K562 (cell line): ENCODE measurements around the gene SYK. TPM values are rescaled to one million over a fixed set of nuclear protein-coding genes. Genes with fewer than 3 reads are reported as not detected.

ENCODE experiments used
- ATAC-seq: fragments of 200-7000 bp; cut with Tn5 transposase; 3 replicates; pipeline ENCODE4 v1.9.1; 2020; ENCODE audit warnings: moderate library complexity
- BruUV-seq: library from RNA; stranded (reverse); fragments of 400-500 nt; replicated peaks from 2 replicates; lab custom pipeline; 2021; lab: Mats Ljungman, UMichigan
- CTCF ChIA-PET: fragments of 300-600 bp; formaldehyde crosslinking; extraction: SDS; loops from one replicate; lab custom pipeline; 2021; ENCODE audit warnings: low intra/inter-chr PET ratio; lab: Yijun Ruan, JAX
- POLR2A ChIA-PET: fragments of 300-600, 350-650 bp; sonication (Branson Sonifier 250); formaldehyde crosslinking; extraction: SDS; loops from one replicate; lab custom pipeline; 2021; ENCODE audit warnings: antibody characterized with exemption, inconsistent platforms; lab: Yijun Ruan, JAX
- DNase-seq, 4 experiments: peaks; one replicate each; pipeline versions ENCODE4 v3.0.0 to v3.0.0-alpha.2; 2011 to 2018; ENCODE audit warnings: low spot score in 3 of 4, mixed read lengths in 3 of 4; ENCODE audit errors: extremely low read depth in 1 of 4
- FAIRE-seq: peaks from 2 replicates; lab custom pipeline; 2011; peaks lifted over from hg19 to GRCh38; lab: Jason Lieb, UNC
- H2AFZ ChIP-seq: 2 replicates; pipeline ENCODE4 v1.6.0; 2011; ENCODE audit warnings: low read depth, low read length, control low read depth, inconsistent platforms
- H3K27ac ChIP-seq: fragments of 200-600 bp; 3 replicates; pipeline ENCODE4 v1.8.0; 2011; ENCODE audit warnings: low read depth, mild to moderate bottlenecking, control low read depth, inconsistent platforms, low read length, moderate library complexity, mixed read lengths; ENCODE audit errors: extremely low read depth
- H3K27me3 ChIP-seq, 2 experiments: fragments of 300-600 bp in 1 of 2; 2 replicates in 1 of 2; 3 replicates in 1 of 2; pipeline versions ENCODE4 v1.6.0 to v1.8.0; 2011; ENCODE audit warnings: inconsistent platforms in 2 of 2, low read length in 2 of 2, mild to moderate bottlenecking in 1 of 2, mixed read lengths in 1 of 2, moderate library complexity in 1 of 2; ENCODE audit not compliant: control insufficient read depth in 2 of 2, insufficient read depth in 2 of 2
- H3K36me3 ChIP-seq: fragments of 300-600 bp; 3 replicates; pipeline ENCODE4 v1.8.0; 2011; ENCODE audit warnings: mild to moderate bottlenecking, low read length, inconsistent platforms; ENCODE audit not compliant: control insufficient read depth, insufficient read depth
- H3K4me1 ChIP-seq, 2 experiments: fragments of 200-600 bp in 1 of 2; replicated peaks in 1 of 2; 2 replicates in 1 of 2; 3 replicates in 1 of 2; pipeline versions ENCODE4 v1.5.1 to v1.8.0; 2011; ENCODE audit warnings: inconsistent platforms in 2 of 2, low read length in 2 of 2, mild to moderate bottlenecking in 1 of 2, mixed read lengths in 1 of 2, moderate library complexity in 1 of 2; ENCODE audit not compliant: control insufficient read depth in 2 of 2, insufficient read depth in 2 of 2
- H3K4me2 ChIP-seq: 2 replicates; pipeline ENCODE4 v1.6.1; 2011; ENCODE audit warnings: low read length, control low read depth, inconsistent platforms, mixed read lengths; ENCODE audit not compliant: insufficient read depth
- H3K4me3 ChIP-seq: fragments of 200-600 bp; sonication (generic), shearing (Covaris generic); 2 replicates; pipeline ENCODE4 v1.5.1; 2016; ENCODE audit warnings: control low read depth, inconsistent platforms
- H3K79me2 ChIP-seq: fragments of 200-600 bp; 3 replicates; pipeline ENCODE4 v1.8.0; 2011; ENCODE audit warnings: low read length, inconsistent platforms; ENCODE audit not compliant: control insufficient read depth, insufficient read depth
- H3K9ac ChIP-seq, 2 experiments: 2 replicates each; pipeline versions ENCODE4 v1.6.0 to v1.6.1; 2011; ENCODE audit warnings: low read depth in 2 of 2, low read length in 2 of 2, control low read depth in 1 of 2, inconsistent platforms in 1 of 2, mild to moderate bottlenecking in 1 of 2, mixed read lengths in 1 of 2; ENCODE audit not compliant: insufficient read depth in 1 of 2
- H3K9me1 ChIP-seq: one replicate; pipeline ENCODE4 v1.6.0; 2011; ENCODE audit warnings: inconsistent platforms, mild to moderate bottlenecking, low read length, moderate library complexity; ENCODE audit not compliant: control insufficient read depth, insufficient read depth
- H3K9me3 ChIP-seq: replicated peaks from 2 replicates; pipeline ENCODE4 v1.5.1; 2011; ENCODE audit warnings: low read depth, low read length, inconsistent platforms; ENCODE audit not compliant: control insufficient read depth, insufficient read depth
- H4K20me1 ChIP-seq: replicated peaks from 2 replicates; pipeline ENCODE4 v1.6.1; 2011; ENCODE audit warnings: low read length, inconsistent platforms, mixed read lengths; ENCODE audit not compliant: control insufficient read depth, insufficient read depth
- CAMTA2 ChIP-seq: fragments of 250-450 bp; sonication (Bioruptor Pico); conservative IDR thresholded peaks from 2 replicates; pipeline ENCODE4 v1.5.1; 2022
- EP300 ChIP-seq: IDR thresholded peaks from 2 replicates; pipeline ENCODE4 v1.6.1; 2012; ENCODE audit warnings: low read length, improper control_type of control experiment
- GABPB2 ChIP-seq: fragments of 250-450 bp; sonication (Bioruptor Pico); conservative IDR thresholded peaks from 2 replicates; pipeline ENCODE4 v1.5.1; 2021; ENCODE audit warnings: mild to moderate bottlenecking
- OTX1 ChIP-seq: fragments of 450-650 bp; formaldehyde crosslinking; IDR thresholded peaks from 2 replicates; pipeline ENCODE4 v1.4.0; 2022; ENCODE audit warnings: mild to moderate bottlenecking
- SRF ChIP-seq, 2 experiments: fragments of 250-450, 450-650 bp in 1 of 2; sonication (Bioruptor Pico) in 1 of 2; sonication (generic) in 1 of 2; formaldehyde crosslinking; IDR thresholded peaks; 2 replicates each; pipeline versions ENCODE4 v1.5.0 to v1.5.1; 2020 to 2022; ENCODE audit warnings: mild to moderate bottlenecking in 1 of 2, missing genetic modification reagents in 1 of 2
- ZNF57 ChIP-seq: fragments of 450-650 bp; formaldehyde crosslinking; IDR thresholded peaks from 2 replicates; pipeline ENCODE4 v1.4.0; 2020; ENCODE audit warnings: mild to moderate bottlenecking, moderate library complexity
- ZNF717 ChIP-seq: fragments of 250-450 bp; sonication (Bioruptor Pico); IDR thresholded peaks from 2 replicates; pipeline ENCODE4 v1.5.0; 2021
- WGBS: fragments of 100-300 bp; shearing (Covaris generic); methylation state at CpG from one replicate; pipeline ENCODE4 v1.1.6; 2016; ENCODE audit warnings: low coverage, mixed read lengths; ENCODE audit not compliant: insufficient coverage; ENCODE audit errors: missing lambda C conversion rate; 5-methylcytosine and 5-hydroxymethylcytosine counted together
- in situ Hi-C: fragments of 300-500 bp; cut with MboI; formaldehyde crosslinking; loops from 4 replicates; pipeline ENCODE4 v1.15.0; 2018; ENCODE audit warnings: inconsistent platforms, mixed read lengths
- intact Hi-C: fragments of 100-400 bp; cut with micrococcal nuclease; formaldehyde crosslinking; loops from 2 replicates; pipeline ENCODE4 v1.14.2; 2022
- polyA plus RNA-seq, 8 experiments: library from polyadenylated mRNA; depleted of rRNA in 4 of 8; stranded (reverse) in 5 of 8; unstranded in 3 of 8; fragments of >200 nt; fragmentation: Nextera tagmentation in 2 of 8; fragmentation: Illumina TruSeq in 1 of 8; extraction: Ambion mirVana in 2 of 8; extraction: Trizol in 1 of 8; gene quantifications; 2 replicates each; pipeline versions ENCODE4 v1.2.1 to v1.2.3, GENCODE V29; 2011 to 2014; ENCODE audit warnings: inconsistent platforms in 1 of 8, missing spikeins in 1 of 8
- total RNA-seq, 7 experiments: library from RNA; depleted of rRNA in 6 of 7; stranded (reverse); fragments of >200 nt in 6 of 7; fragmentation: Illumina TruSeq in 2 of 7; extraction: Trizol in 2 of 7; gene quantifications; 2 replicates each; pipeline versions ENCODE4 v1.2.1 to v1.2.3, GENCODE V29; 2011 to 2021; ENCODE audit warnings: low replicate concordance in 1 of 7
- TF ChIP-seq, protein P1 (sequence below): sonication (generic); formaldehyde crosslinking; IDR thresholded peaks from 2 replicates; pipeline ENCODE4 v1.8.0; 2022; ENCODE audit warnings: mild to moderate bottlenecking, missing genetic modification reagents

Gene SYK
- total and polyA plus RNA-seq, 9 of the 15 experiments (the other 6 are each of a cell fraction or from before 2014, with no cell fraction given): 3.9 to 32.7 (median 16.7) TPM

DNA sequence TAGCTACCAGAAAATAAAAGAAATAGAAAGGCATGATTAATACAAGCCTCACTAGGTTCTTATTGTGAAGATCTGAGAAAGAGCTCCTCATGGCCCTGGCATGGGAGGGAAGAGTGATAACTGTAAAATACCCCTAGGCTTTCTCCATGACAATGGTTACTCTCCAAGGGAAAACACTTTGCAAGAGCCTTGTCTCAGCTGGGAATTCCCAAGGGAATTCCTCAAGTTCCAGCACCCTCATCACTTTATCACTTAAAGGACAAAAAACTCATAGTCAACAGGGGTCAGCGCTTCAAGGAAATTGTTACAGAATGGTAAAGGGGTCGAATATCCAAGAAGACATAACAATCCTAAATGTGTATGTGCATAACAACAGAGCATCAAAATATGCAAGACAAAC is 21.2 kb downstream of the SYK start:
- no TSS peak for BruUV-seq
- in situ Hi-C loops: no loop called here
- Histone ChIP-seq H4K20me1 (no peaks in the 10 kb centered on the region), H3K9me3 (no peaks in the 10 kb centered on the region; the same call in 1 of the 2 replicates), H3K27ac (no peak overlapping the region), H3K4me1 (peaks cover 0 to 4% of the 10 kb centered on the region in 2 experiments; a peak in 1 of 5 replicates), H3K4me2 (no peak overlapping the region), H3K9me1 (no peaks in the 10 kb centered on the region), H2AFZ (no peak overlapping the region), H3K9ac (no peak overlapping the region), H3K79me2 (peaks cover 3% of the 10 kb centered on the region; the same call in 1 of the 3 replicates), H3K4me3 (no peak overlapping the region), H3K27me3 (no peaks in the 10 kb centered on the region), H3K36me3 (peaks cover 12% of the 10 kb centered on the region; the same call in 2 of the 3 replicates)
- ATAC-seq (no peak), DNase-seq (no peak), FAIRE-seq (no peak)
- intact Hi-C loops: no loop called here
- WGBS: 100% methylated on average over 2 of the region's 2 CpGs
- CTCF ChIA-PET: no interaction called here
- POLR2A ChIA-PET: no interaction called here
- no peak for TF ChIP-seq EP300
- no peak for TF ChIP-seq CAMTA2
- TF ChIP-seq, protein P1, sequence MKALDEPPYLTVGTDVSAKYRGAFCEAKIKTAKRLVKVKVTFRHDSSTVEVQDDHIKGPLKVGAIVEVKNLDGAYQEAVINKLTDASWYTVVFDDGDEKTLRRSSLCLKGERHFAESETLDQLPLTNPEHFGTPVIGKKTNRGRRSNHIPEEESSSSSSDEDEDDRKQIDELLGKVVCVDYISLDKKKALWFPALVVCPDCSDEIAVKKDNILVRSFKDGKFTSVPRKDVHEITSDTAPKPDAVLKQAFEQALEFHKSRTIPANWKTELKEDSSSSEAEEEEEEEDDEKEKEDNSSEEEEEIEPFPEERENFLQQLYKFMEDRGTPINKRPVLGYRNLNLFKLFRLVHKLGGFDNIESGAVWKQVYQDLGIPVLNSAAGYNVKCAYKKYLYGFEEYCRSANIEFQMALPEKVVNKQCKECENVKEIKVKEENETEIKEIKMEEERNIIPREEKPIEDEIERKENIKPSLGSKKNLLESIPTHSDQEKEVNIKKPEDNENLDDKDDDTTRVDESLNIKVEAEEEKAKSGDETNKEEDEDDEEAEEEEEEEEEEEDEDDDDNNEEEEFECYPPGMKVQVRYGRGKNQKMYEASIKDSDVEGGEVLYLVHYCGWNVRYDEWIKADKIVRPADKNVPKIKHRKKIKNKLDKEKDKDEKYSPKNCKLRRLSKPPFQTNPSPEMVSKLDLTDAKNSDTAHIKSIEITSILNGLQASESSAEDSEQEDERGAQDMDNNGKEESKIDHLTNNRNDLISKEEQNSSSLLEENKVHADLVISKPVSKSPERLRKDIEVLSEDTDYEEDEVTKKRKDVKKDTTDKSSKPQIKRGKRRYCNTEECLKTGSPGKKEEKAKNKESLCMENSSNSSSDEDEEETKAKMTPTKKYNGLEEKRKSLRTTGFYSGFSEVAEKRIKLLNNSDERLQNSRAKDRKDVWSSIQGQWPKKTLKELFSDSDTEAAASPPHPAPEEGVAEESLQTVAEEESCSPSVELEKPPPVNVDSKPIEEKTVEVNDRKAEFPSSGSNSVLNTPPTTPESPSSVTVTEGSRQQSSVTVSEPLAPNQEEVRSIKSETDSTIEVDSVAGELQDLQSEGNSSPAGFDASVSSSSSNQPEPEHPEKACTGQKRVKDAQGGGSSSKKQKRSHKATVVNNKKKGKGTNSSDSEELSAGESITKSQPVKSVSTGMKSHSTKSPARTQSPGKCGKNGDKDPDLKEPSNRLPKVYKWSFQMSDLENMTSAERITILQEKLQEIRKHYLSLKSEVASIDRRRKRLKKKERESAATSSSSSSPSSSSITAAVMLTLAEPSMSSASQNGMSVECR (CRISPR knock-in tag): no peak
- TF ChIP-seq ZNF717 (CRISPR knock-in tag): no peak
- TF ChIP-seq OTX1: no peak
- TF ChIP-seq ZNF57: no peak
- no peak for TF ChIP-seq SRF (CRISPR knock-in tag; IDR thresholded peaks at IDR 0.05)
- no peak for TF ChIP-seq GABPB2
